Measurements from ENCODE around the gene ZMYND8. TPM values are rescaled to one million over a fixed set of nuclear protein-coding genes. Genes with fewer than 3 reads are reported as not detected.
A peak's percentile ranks its signal among the peaks of the same experiment; 100 is the strongest.

Gene ZMYND8
- total RNA-seq, 6 experiments from 2014 or later: 27.8 to 38.3 (median 34.8) TPM

GRCh38 chr20:47233333-47234188, 122.9 kb downstream of the ZMYND8 start:
- H3K27me3 Mint-ChIP-seq (ENCODE audit: insufficient read depth): peaks cover 3% of the 10 kb centered on the region; the same call in 1 of the 2 replicates
- TF ChIP-seq, protein P1, sequence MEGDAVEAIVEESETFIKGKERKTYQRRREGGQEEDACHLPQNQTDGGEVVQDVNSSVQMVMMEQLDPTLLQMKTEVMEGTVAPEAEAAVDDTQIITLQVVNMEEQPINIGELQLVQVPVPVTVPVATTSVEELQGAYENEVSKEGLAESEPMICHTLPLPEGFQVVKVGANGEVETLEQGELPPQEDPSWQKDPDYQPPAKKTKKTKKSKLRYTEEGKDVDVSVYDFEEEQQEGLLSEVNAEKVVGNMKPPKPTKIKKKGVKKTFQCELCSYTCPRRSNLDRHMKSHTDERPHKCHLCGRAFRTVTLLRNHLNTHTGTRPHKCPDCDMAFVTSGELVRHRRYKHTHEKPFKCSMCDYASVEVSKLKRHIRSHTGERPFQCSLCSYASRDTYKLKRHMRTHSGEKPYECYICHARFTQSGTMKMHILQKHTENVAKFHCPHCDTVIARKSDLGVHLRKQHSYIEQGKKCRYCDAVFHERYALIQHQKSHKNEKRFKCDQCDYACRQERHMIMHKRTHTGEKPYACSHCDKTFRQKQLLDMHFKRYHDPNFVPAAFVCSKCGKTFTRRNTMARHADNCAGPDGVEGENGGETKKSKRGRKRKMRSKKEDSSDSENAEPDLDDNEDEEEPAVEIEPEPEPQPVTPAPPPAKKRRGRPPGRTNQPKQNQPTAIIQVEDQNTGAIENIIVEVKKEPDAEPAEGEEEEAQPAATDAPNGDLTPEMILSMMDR (IDR thresholded peaks at IDR 0.05): no peak
- H3K27ac Mint-ChIP-seq: peak overlapping the region; percentile 40; the same call in 1 of the 2 replicates
- no peak overlapping the region for H3K4me3 Mint-ChIP-seq
- no peaks in the 10 kb centered on the region for H3K9me3 Mint-ChIP-seq
- peaks cover 22% of the 10 kb centered on the region for H3K4me1 Mint-ChIP-seq (ENCODE audit: low read depth)
- peaks cover 46% of the 10 kb centered on the region for H3K36me3 Mint-ChIP-seq (ENCODE audit: low read depth)
- DNase-seq: no peak

DNA sequence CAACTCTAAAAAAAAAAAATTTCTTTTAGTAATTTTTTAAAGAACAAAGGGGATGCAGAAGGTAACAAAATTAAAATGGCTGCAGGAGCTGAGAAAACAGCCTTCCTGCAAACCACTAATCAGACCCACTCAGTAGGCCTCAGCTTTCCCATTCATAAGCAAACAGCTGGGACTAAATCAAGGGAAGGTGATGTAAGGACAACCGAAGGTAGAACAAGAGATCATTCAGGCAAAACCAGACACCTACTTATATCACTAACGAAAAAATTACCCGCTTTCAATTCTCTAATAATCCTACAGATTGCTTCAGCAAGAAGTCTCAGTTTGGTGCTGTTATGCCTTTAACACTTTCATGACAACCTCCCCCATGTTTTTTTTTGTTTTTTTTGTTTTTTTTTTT, 124.0 kb downstream of the ZMYND8 start:
- H3K27me3 Mint-ChIP-seq (ENCODE audit: insufficient read depth): peaks cover 3% of the 10 kb centered on the region; the same call in 1 of the 2 replicates
- H3K4me1 Mint-ChIP-seq (ENCODE audit: low read depth): peaks cover 22% of the 10 kb centered on the region
- no peak for DNase-seq
- TF ChIP-seq, protein P1 (IDR thresholded peaks at IDR 0.05): no peak
- no peak overlapping the region for H3K4me3 Mint-ChIP-seq
- peaks cover 36% of the 10 kb centered on the region for H3K36me3 Mint-ChIP-seq (ENCODE audit: low read depth)
- no peaks in the 10 kb centered on the region for H3K9me3 Mint-ChIP-seq
- H3K27ac Mint-ChIP-seq: peak overlapping the region; percentile 42; the same call in 1 of the 2 replicates

GRCh38 chr20:47231382-47232039, 125.0 kb downstream of the ZMYND8 start:
- Mint-ChIP-seq H3K36me3 (ENCODE audit: low read depth) (peaks cover 27% of the 10 kb centered on the region), H3K9me3 (no peaks in the 10 kb centered on the region), H3K4me3 (peak overlapping the region; percentile 61), H3K4me1 (ENCODE audit: low read depth) (peaks cover 22% of the 10 kb centered on the region), H3K27ac (peak overlapping the region; percentile 55), H3K27me3 (ENCODE audit: insufficient read depth) (peaks cover 3% of the 10 kb centered on the region; the same call in 1 of the 2 replicates)
- TF ChIP-seq, protein P1 (IDR thresholded peaks at IDR 0.05): peak; percentile 45
- DNase-seq: peak; percentile 56

DNA sequence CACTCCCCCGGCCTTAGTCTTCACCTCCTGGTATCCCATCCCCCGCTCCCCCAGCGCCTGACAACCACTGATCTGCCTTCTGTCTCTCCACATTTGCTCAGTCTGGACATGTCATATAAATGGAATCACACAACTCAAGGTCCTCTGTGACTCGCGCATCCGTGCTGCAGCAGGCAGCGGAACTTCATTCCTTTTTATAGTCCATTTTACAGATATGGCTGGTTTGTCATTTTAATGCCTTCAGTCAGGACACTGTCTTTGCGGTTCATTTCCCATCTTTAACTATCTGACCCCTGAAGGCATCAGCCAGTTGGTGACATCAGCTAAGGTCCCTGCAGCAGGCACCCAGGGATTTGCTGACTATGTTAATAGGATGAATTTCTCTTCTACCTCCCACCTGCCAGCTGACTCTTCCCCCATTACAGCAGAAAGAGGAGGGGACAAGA, 125.7 kb downstream of the ZMYND8 start:
- Mint-ChIP-seq H3K9me3 (no peaks in the 10 kb centered on the region), H3K36me3 (ENCODE audit: low read depth) (peaks cover 25% of the 10 kb centered on the region), H3K27ac (peak overlapping the region; percentile 55), H3K4me3 (no peak overlapping the region), H3K27me3 (ENCODE audit: insufficient read depth) (peaks cover 3% of the 10 kb centered on the region; the same call in 1 of the 2 replicates), H3K4me1 (ENCODE audit: low read depth) (peaks cover 22% of the 10 kb centered on the region)
- TF ChIP-seq, protein P1 (IDR thresholded peaks at IDR 0.05): no peak
- DNase-seq: peak; percentile 19

- Mint-ChIP-seq H3K27ac (no peak overlapping the region), H3K9me3 (no peaks in the 10 kb centered on the region)
Observed at GRCh38 chr20:47228654-47229053, 127.8 kb downstream of the ZMYND8 start.

More at GRCh38 chr20:47228654-47229053, 127.8 kb downstream of the ZMYND8 start:
- no peak for DNase-seq
- H3K4me3 Mint-ChIP-seq: no peak overlapping the region; the same call in 1 of the 2 replicates
- H3K27me3 Mint-ChIP-seq (ENCODE audit: insufficient read depth): peaks cover 3% of the 10 kb centered on the region; the same call in 1 of the 2 replicates
- TF ChIP-seq, protein P1 (IDR thresholded peaks at IDR 0.05): no peak
- H3K36me3 Mint-ChIP-seq (ENCODE audit: low read depth): peaks cover 26% of the 10 kb centered on the region
- peaks cover 18% of the 10 kb centered on the region for H3K4me1 Mint-ChIP-seq (ENCODE audit: low read depth)
